Stimulated activated CD8-positive, alpha-beta memory T cell treated with anti-CD3 and anti-CD28 coated beads, Interleukin-12 subunit alpha, Interleukin-12 subunit beta, amount 100 ng/mL, for 1 hour (primary cell): ENCODE data around the gene PRPSAP2.
"Not testable (repeated sequence)": the region's sequence is repeated elsewhere in the genome, so short reads cannot be mapped to it uniquely, and the experiment has no call there.

Source experiments
- DNase-seq: peaks from one replicate; pipeline ENCODE4 v3.0.0-alpha.2; 2020; ENCODE audit warnings: low read depth

Gene PRPSAP2

GRCh38 chr17:18891541-18891940 lies 33.6 kb downstream of the PRPSAP2 start:
- DNase-seq: no peak

- DNase-seq: no peak
Observed at GRCh38 chr17:18896146-18896545, 38.2 kb downstream of the PRPSAP2 start.

GRCh38 chr17:18896947-18897346 lies 39.0 kb downstream of the PRPSAP2 start:
- no peak for DNase-seq

- no peak for DNase-seq
Observed at GRCh38 chr17:18904482-18904881, 46.6 kb downstream of the PRPSAP2 start.

- no peak for DNase-seq
Observed at GRCh38 chr17:18905226-18905625, 47.3 kb downstream of the PRPSAP2 start.

GRCh38 chr17:18910326-18910725 lies 52.4 kb downstream of the PRPSAP2 start:
- DNase-seq: no peak

- no peak for DNase-seq
Observed at GRCh38 chr17:18910881-18911280, 53.0 kb downstream of the PRPSAP2 start.

- no peak for DNase-seq
Observed at GRCh38 chr17:18916816-18917500, 59.0 kb downstream of the PRPSAP2 start.

- DNase-seq: no peak
Observed at GRCh38 chr17:18917506-18918032, 59.6 kb downstream of the PRPSAP2 start.

- DNase-seq: no peak
Observed at GRCh38 chr17:18919963-18920362, 62.0 kb downstream of the PRPSAP2 start.

- DNase-seq: no peak
Observed at GRCh38 chr17:18920911-18921441, 63.0 kb downstream of the PRPSAP2 start.

GRCh38 chr17:18921485-18921884 lies 63.6 kb downstream of the PRPSAP2 start:
- DNase-seq: no peak

GRCh38 chr17:18921912-18922451 lies 64.1 kb downstream of the PRPSAP2 start:
- no peak for DNase-seq

GRCh38 chr17:18922596-18922995 lies 64.7 kb downstream of the PRPSAP2 start:
- not testable (repeated sequence) for DNase-seq

GRCh38 chr17:18925187-18925586 lies 67.3 kb downstream of the PRPSAP2 start:
- DNase-seq: no peak

- no peak for DNase-seq
Observed at GRCh38 chr17:18928628-18929125, 70.7 kb downstream of the PRPSAP2 start.

- DNase-seq: no peak
Observed at GRCh38 chr17:18932360-18933055, 74.6 kb downstream of the PRPSAP2 start.

- DNase-seq: no peak
Observed at GRCh38 chr17:18933102-18934058, 75.4 kb downstream of the PRPSAP2 start.

GRCh38 chr17:18937981-18938691 lies 80.2 kb downstream of the PRPSAP2 start:
- no peak for DNase-seq

- no peak for DNase-seq
Observed at GRCh38 chr17:18938692-18939023, 80.7 kb downstream of the PRPSAP2 start.

GRCh38 chr17:18944646-18945045 lies 86.7 kb downstream of the PRPSAP2 start:
- DNase-seq: no peak
